HCT116 (cell line): Measurements from ENCODE around the gene SIGLECL1. TPM values are rescaled to one million over a fixed set of nuclear protein-coding genes. Genes with fewer than 3 reads are reported as not detected.

ENCODE experiments used
- ATAC-seq: fragments of 200-7000 bp; cut with Tn5 transposase; 2 replicates; pipeline ENCODE4 v1.9.1; 2020; ENCODE audit warnings: mild to moderate bottlenecking, moderate library complexity
- BruUV-seq: library from RNA; stranded (reverse); fragments of 400-500 nt; replicated peaks from 2 replicates; lab custom pipeline; 2021; lab: Mats Ljungman, UMichigan
- CTCF ChIA-PET: fragments of 300-600 bp; sonication (Branson Sonifier 250); formaldehyde crosslinking; loops from one replicate; lab custom pipeline; 2021; ENCODE audit warnings: antibody characterized with exemption; lab: Charles Lee
- POLR2A ChIA-PET: fragments of 300-600, 350-600 bp; sonication (Branson Sonifier 250); formaldehyde crosslinking; loops from one replicate; lab custom pipeline; 2021; ENCODE audit warnings: antibody characterized with exemption; lab: Charles Lee
- RAD21 ChIA-PET, 2 experiments: fragments of 300-600 bp; sonication (Branson Sonifier 250); formaldehyde crosslinking; loops; one replicate each; lab custom pipeline; 2023; ENCODE audit warnings: low total read pairs in 2 of 2; ENCODE audit not compliant: uncharacterized antibody in 2 of 2, unreplicated experiment in 2 of 2, low non-redundant PET in 1 of 2; lab: Charles Lee
- DNase-seq: peaks from one replicate; pipeline ENCODE4 v3.0.0-alpha.2; 2010; ENCODE audit warnings: low read depth, low spot score
- H2AFZ ChIP-seq: fragments of 200-600 bp; shearing (Covaris generic), sonication (generic); 2 replicates; pipeline ENCODE4 v1.6.1; 2017; ENCODE audit warnings: low read depth, mixed run types, mixed read lengths, antibody characterized with exemption, low read length; ENCODE audit not compliant: poor library complexity, severe bottlenecking
- H3K27ac ChIP-seq: 2 replicates; pipeline ENCODE4 v1.5.1; 2012; ENCODE audit warnings: low read depth, low read length
- H3K27me3 ChIP-seq: fragments of 200-600 bp; sonication (generic); 2 replicates; pipeline ENCODE4 v1.6.1; 2016; ENCODE audit warnings: mixed run types, low read length, mixed read lengths; ENCODE audit not compliant: insufficient read depth
- H3K36me3 ChIP-seq, 2 experiments: fragments of 200-500 bp in 1 of 2; fragments of 200-600 bp in 1 of 2; sonication (Bioruptor generic) in 1 of 2; sonication (generic) in 1 of 2; 2 replicates each; pipeline versions ENCODE4 v1.5.1 to v1.6.1; 2014 to 2016; ENCODE audit warnings: low read length in 2 of 2, inconsistent platforms in 1 of 2, mixed read lengths in 1 of 2, mixed run types in 1 of 2; ENCODE audit not compliant: insufficient read depth in 2 of 2, control insufficient read depth in 1 of 2
- H3K4me1 ChIP-seq, 2 experiments: fragments of 200-600 bp in 1 of 2; sonication (generic) in 1 of 2; 2 replicates each; pipeline versions ENCODE4 v1.5.1 to v1.6.1; 2012 to 2017; ENCODE audit warnings: low read length in 2 of 2, inconsistent platforms in 1 of 2, mild to moderate bottlenecking in 1 of 2, mixed read lengths in 1 of 2, mixed run types in 1 of 2, moderate library complexity in 1 of 2; ENCODE audit not compliant: insufficient read depth in 2 of 2, control insufficient read depth in 1 of 2
- H3K4me2 ChIP-seq: fragments of 200-600 bp; sonication (generic); 2 replicates; pipeline ENCODE4 v1.6.1; 2017; ENCODE audit warnings: mixed run types, low read length, mixed read lengths
- H3K4me3 ChIP-seq, 2 experiments: fragments of 200-600 bp in 1 of 2; sonication (generic) in 1 of 2; replicated peaks in 1 of 2; 2 replicates each; pipeline ENCODE4 v1.5.1; 2011 to 2016; ENCODE audit warnings: low read length in 2 of 2, control low read depth in 1 of 2, low read depth in 1 of 2, mild to moderate bottlenecking in 1 of 2, mixed read lengths in 1 of 2, mixed run types in 1 of 2
- H3K79me2 ChIP-seq: fragments of 200-600 bp; sonication (generic); 2 replicates; pipeline ENCODE4 v1.6.1; 2017; ENCODE audit warnings: mild to moderate bottlenecking, mixed run types, low read length, moderate library complexity, mixed read lengths; ENCODE audit not compliant: insufficient read depth
- H3K9ac ChIP-seq: fragments of 200-600 bp; sonication (generic); 2 replicates; pipeline ENCODE4 v1.6.1; 2016; ENCODE audit warnings: low read length, mixed read lengths
- H3K9me2 ChIP-seq: fragments of 200-600 bp; sonication (generic), shearing (Covaris generic); 2 replicates; pipeline ENCODE4 v1.6.1; 2017; ENCODE audit warnings: mixed run types, mild to moderate bottlenecking, moderate library complexity; ENCODE audit not compliant: insufficient read depth
- H3K9me3 ChIP-seq, 2 experiments: fragments of 200-500 bp in 1 of 2; fragments of 200-600 bp in 1 of 2; sonication (Bioruptor generic) in 1 of 2; sonication (generic) in 1 of 2; 2 replicates each; pipeline ENCODE4 v1.6.1; 2014 to 2017; ENCODE audit warnings: low read length in 2 of 2, mixed read lengths in 2 of 2, inconsistent platforms in 1 of 2, low read depth in 1 of 2, mild to moderate bottlenecking in 1 of 2, mixed run types in 1 of 2, moderate library complexity in 1 of 2; ENCODE audit not compliant: control insufficient read depth in 1 of 2, insufficient read depth in 1 of 2
- H4K20me1 ChIP-seq: fragments of 200-600 bp; sonication (generic), shearing (Covaris generic); 2 replicates; pipeline ENCODE4 v1.6.1; 2017; ENCODE audit warnings: mixed run types, mild to moderate bottlenecking, moderate library complexity; ENCODE audit not compliant: insufficient read depth
- CBX3 ChIP-seq: IDR thresholded peaks from 2 replicates; pipeline ENCODE4 v1.6.1; 2012; ENCODE audit warnings: low read depth
- CEBPB ChIP-seq: IDR thresholded peaks from 2 replicates; pipeline ENCODE4 v1.6.1; 2012; ENCODE audit warnings: low read depth
- CTCF ChIP-seq, 3 experiments: fragments of 200-600 bp in 1 of 3; sonication (generic) in 1 of 3; IDR thresholded peaks in 2 of 3; conservative IDR thresholded peaks in 1 of 3; 2 replicates each; pipeline ENCODE4 v1.5.1; 2012 to 2017; ENCODE audit warnings: low read depth in 2 of 3, low read length in 2 of 3, antibody characterized with exemption in 1 of 3, borderline replicate concordance in 1 of 3, control low read depth in 1 of 3, mild to moderate bottlenecking in 1 of 3, mixed read lengths in 1 of 3, mixed run types in 1 of 3, moderate library complexity in 1 of 3; ENCODE audit not compliant: insufficient read depth in 1 of 3
- EGR1 ChIP-seq: IDR thresholded peaks from 2 replicates; pipeline ENCODE4 v1.6.1; 2012; ENCODE audit warnings: low read depth
- ELF1 ChIP-seq: IDR thresholded peaks from 2 replicates; pipeline ENCODE4 v1.6.1; 2012; ENCODE audit warnings: low read depth, borderline replicate concordance
- EZH2 ChIP-seq: fragments of 200-600 bp; sonication (generic); IDR thresholded peaks from 2 replicates; pipeline ENCODE4 v1.6.1; 2017; ENCODE audit warnings: antibody characterized with exemption, mixed run types
- EZH2phosphoT487 ChIP-seq: fragments of 200-600 bp; IDR thresholded peaks from 2 replicates; pipeline ENCODE4 v1.6.1; 2018; ENCODE audit warnings: antibody characterized with exemption, borderline replicate concordance
- FOSL1 ChIP-seq: IDR thresholded peaks from 2 replicates; pipeline ENCODE4 v1.6.1; 2012; ENCODE audit warnings: low read depth
- JUND ChIP-seq: IDR thresholded peaks from 2 replicates; pipeline ENCODE4 v1.6.1; 2012
- POLR2A ChIP-seq: IDR thresholded peaks from 2 replicates; pipeline ENCODE4 v1.7.0; 2011; ENCODE audit warnings: borderline replicate concordance; ENCODE audit not compliant: insufficient read depth, insufficient read length; ENCODE audit errors: extremely low read depth
- RAD21 ChIP-seq: IDR thresholded peaks from 2 replicates; pipeline ENCODE4 v1.6.1; 2012; ENCODE audit warnings: low read depth, mild to moderate bottlenecking
- SRF ChIP-seq: IDR thresholded peaks from 2 replicates; pipeline ENCODE4 v1.6.1; 2012; ENCODE audit warnings: low read depth
- TCF7L2 ChIP-seq: IDR thresholded peaks from 2 replicates; pipeline ENCODE4 v1.7.0; 2011; ENCODE audit warnings: borderline replicate concordance, inconsistent platforms; ENCODE audit not compliant: insufficient read depth, insufficient read length; ENCODE audit errors: extremely low read depth
- YY1 ChIP-seq: IDR thresholded peaks from 2 replicates; pipeline ENCODE4 v1.6.1; 2011; ENCODE audit warnings: low read length, low read depth, moderate library complexity, mild to moderate bottlenecking; ENCODE audit not compliant: insufficient replicate concordance; ENCODE audit errors: extremely low read depth
- ZFX ChIP-seq: fragments of 450-650 bp; IDR thresholded peaks from 2 replicates; pipeline ENCODE4 v1.6.1; 2017
- ZNF274 ChIP-seq: fragments of 200-500 bp; sonication (Bioruptor generic); IDR thresholded peaks from 2 replicates; pipeline ENCODE4 v1.6.1; 2014; ENCODE audit warnings: mild to moderate bottlenecking, low read depth, low read length, inconsistent platforms
- intact Hi-C: fragments of 100-400 bp; cut with micrococcal nuclease; formaldehyde crosslinking; loops from 2 replicates; pipeline ENCODE4 v1.10.0; 2022
- total RNA-seq: library from RNA; stranded (reverse); gene quantifications from one replicate; pipeline ENCODE4 v1.2.1, GENCODE V29; 2021; ENCODE audit not compliant: unreplicated experiment
- TF ChIP-seq, protein P1 (sequence below): IDR thresholded peaks from 2 replicates; pipeline ENCODE4 v1.6.1; 2011; ENCODE audit warnings: mild to moderate bottlenecking, low read length, moderate library complexity; ENCODE audit not compliant: insufficient replicate concordance; ENCODE audit errors: extremely low read depth
- TF ChIP-seq, protein P2 (sequence below): IDR thresholded peaks from 2 replicates; pipeline ENCODE4 v1.6.1; 2012; ENCODE audit warnings: low read depth

The SIGLECL1 gene
- total RNA-seq, 1 experiment from 2014 or later = not detected

- H4K20me1 ChIP-seq = no peaks in the 10 kb centered on the region
- no peak overlapping the region for H3K4me3 ChIP-seq
- DNase-seq = no peak
- no peak overlapping the region for H3K27ac ChIP-seq
- H3K4me1 ChIP-seq = no peaks in the 10 kb centered on the region
- no peaks in the 10 kb centered on the region for H3K36me3 ChIP-seq
- intact Hi-C loops = loop anchor here (1.0 kb wide), 1 partner anchor 100 kb away; no protein-coding TSS in a partner anchor
- no peaks in the 10 kb centered on the region for H3K9me3 ChIP-seq
- no peaks in the 10 kb centered on the region for H3K9me2 ChIP-seq
- H3K27me3 ChIP-seq = no peaks in the 10 kb centered on the region; the same call in 1 of the 2 replicates
- ChIA-PET POLR2A (no interaction called here), RAD21 (interaction anchor here in 1 of 2 experiments (0.6 kb wide), 1 partner anchor 99 kb away, joined by 3 read pairs; no protein-coding TSS in a partner anchor), CTCF (interaction anchor here (1.0 to 2.3 kb wide), 8 partner anchors 10 to 398 kb away, joined by 3 to 12 read pairs (median 5); no protein-coding TSS in a partner anchor)
- no peak overlapping the region for H3K9ac ChIP-seq
- BruUV-seq = no TSS peak
- no peak overlapping the region for H3K4me2 ChIP-seq
- H2AFZ ChIP-seq = no peak overlapping the region
- no peaks in the 10 kb centered on the region for H3K79me2 ChIP-seq
- no peak for ATAC-seq
- TF ChIP-seq ZNF274 (no peak), ELF1 (no peak), EZH2 (no peak), TCF7L2 (no peak), FOSL1 (no peak), EZH2phosphoT487 (no peak), JUND (no peak), RAD21 (no peak), ZFX (no peak), POLR2A (no peak), EGR1 (no peak), CTCF (IDR thresholded peaks at IDR 0.05 in 2 of 3, conservative IDR thresholded peaks at IDR 0.05 in 1 of 3; ENCODE audit: borderline replicate concordance in 1 of 3, insufficient read depth in 1 of 3, low read depth in 2 of 3, low read length in 2 of 3) (no peak), CBX3 (no peak), CEBPB (no peak), YY1 (no peak), SRF (no peak)
- TF ChIP-seq, protein P1, sequence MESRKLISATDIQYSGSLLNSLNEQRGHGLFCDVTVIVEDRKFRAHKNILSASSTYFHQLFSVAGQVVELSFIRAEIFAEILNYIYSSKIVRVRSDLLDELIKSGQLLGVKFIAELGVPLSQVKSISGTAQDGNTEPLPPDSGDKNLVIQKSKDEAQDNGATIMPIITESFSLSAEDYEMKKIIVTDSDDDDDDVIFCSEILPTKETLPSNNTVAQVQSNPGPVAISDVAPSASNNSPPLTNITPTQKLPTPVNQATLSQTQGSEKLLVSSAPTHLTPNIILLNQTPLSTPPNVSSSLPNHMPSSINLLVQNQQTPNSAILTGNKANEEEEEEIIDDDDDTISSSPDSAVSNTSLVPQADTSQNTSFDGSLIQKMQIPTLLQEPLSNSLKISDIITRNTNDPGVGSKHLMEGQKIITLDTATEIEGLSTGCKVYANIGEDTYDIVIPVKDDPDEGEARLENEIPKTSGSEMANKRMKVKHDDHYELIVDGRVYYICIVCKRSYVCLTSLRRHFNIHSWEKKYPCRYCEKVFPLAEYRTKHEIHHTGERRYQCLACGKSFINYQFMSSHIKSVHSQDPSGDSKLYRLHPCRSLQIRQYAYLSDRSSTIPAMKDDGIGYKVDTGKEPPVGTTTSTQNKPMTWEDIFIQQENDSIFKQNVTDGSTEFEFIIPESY = no peak
- TF ChIP-seq, protein P2, sequence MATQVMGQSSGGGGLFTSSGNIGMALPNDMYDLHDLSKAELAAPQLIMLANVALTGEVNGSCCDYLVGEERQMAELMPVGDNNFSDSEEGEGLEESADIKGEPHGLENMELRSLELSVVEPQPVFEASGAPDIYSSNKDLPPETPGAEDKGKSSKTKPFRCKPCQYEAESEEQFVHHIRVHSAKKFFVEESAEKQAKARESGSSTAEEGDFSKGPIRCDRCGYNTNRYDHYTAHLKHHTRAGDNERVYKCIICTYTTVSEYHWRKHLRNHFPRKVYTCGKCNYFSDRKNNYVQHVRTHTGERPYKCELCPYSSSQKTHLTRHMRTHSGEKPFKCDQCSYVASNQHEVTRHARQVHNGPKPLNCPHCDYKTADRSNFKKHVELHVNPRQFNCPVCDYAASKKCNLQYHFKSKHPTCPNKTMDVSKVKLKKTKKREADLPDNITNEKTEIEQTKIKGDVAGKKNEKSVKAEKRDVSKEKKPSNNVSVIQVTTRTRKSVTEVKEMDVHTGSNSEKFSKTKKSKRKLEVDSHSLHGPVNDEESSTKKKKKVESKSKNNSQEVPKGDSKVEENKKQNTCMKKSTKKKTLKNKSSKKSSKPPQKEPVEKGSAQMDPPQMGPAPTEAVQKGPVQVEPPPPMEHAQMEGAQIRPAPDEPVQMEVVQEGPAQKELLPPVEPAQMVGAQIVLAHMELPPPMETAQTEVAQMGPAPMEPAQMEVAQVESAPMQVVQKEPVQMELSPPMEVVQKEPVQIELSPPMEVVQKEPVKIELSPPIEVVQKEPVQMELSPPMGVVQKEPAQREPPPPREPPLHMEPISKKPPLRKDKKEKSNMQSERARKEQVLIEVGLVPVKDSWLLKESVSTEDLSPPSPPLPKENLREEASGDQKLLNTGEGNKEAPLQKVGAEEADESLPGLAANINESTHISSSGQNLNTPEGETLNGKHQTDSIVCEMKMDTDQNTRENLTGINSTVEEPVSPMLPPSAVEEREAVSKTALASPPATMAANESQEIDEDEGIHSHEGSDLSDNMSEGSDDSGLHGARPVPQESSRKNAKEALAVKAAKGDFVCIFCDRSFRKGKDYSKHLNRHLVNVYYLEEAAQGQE = no peak
Observed at GRCh38 chr19:51258165-51259160, 7.6 kb downstream of the SIGLECL1 start.
